ENCODE data around the gene CEBPG. TPM values are rescaled to one million over a fixed set of nuclear protein-coding genes. Genes with fewer than 3 reads are reported as not detected.

The CEBPG gene
- total and polyA plus RNA-seq, 2 donors, result 16.8 to 21.0 TPM

DNA sequence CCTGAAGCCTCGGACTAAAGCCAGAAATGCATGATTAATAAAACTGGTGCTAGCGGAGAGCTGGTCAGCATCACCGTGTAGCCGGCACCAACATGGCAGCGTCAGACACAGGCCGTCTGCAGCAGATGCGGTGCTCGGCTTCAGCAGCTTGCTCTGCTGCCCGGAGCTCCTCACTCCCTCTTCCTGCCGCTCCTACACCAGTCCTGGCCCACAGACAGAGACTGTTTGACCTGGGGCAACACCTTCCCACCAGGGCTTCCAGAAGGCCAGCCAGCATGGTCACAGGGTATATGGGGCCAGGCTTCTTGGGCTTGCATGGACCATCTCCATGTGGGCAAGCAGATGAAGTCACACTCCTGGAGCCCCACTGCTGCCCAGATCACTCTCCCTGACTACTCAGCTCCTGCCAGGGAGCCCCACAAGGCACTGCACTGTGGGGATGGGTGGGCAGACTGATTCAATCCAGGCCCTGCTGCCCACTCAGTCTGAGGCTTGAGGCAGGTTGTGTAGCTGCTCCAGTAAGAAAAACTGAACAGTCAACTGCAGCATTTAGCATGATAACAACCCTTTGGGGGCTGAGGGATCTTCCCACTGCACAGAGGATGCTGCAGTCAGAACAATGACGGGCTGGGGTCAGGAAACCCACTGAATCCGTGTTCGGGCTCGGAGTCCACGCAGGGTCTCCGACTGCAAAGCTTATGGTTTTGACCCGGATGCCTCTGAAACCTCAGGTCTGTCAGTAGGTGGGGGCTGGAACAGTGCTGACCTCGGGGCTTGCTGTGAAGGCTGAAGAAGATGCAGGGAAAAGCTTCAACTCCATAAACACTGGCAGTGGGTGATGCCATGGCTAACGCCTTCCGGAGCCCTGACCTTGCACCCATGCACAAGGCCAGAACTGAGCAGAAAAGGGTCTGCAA lies 45.6 kb downstream of the CEBPG start:
- H3K4me3 ChIP-seq (ENCODE audit: low read length in 2 of 2), result no peak overlapping the region
- DNase-seq (ENCODE audit: low read depth in 6 of 9, low spot score in 9 of 9), result no peak
- no peaks in the 10 kb centered on the region for H3K9me3 ChIP-seq (ENCODE audit: control insufficient read depth in 2 of 2, insufficient read depth in 1 of 2, low read length in 1 of 2)
- no peaks in the 10 kb centered on the region for H3K36me3 ChIP-seq (ENCODE audit: control insufficient read depth in 2 of 2, insufficient read depth in 2 of 2, low read length in 1 of 2)
- H3K27me3 ChIP-seq (ENCODE audit: control insufficient read depth in 2 of 2, insufficient read depth in 1 of 2, low read length in 1 of 2), result no peaks in the 10 kb centered on the region
- H3K27ac ChIP-seq (ENCODE audit: low read depth in 1 of 2, low read length in 1 of 2), result no peak overlapping the region
- H3K4me1 ChIP-seq (ENCODE audit: control insufficient read depth in 2 of 2, insufficient read depth in 2 of 2, low read length in 2 of 2), result no peaks in the 10 kb centered on the region
- WGBS, result 94% methylated on average over 20 of the region's 20 CpGs

DNA sequence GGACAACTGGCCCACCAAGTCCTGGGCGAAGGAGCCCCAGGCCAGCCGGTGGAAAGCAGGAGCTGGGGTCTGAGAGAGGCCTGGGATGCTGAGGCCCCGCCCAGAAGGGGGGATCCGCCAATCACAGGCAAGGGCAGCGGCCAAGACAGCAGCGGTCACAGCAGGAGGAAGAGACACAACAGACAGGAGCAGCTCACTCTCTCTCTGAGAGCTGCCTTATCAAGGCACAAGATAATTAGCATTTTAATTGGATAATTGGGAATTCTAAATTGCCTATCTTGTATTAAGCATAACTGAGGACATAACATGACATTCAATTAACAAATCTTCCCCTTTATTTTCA lies 46.2 kb downstream of the CEBPG start:
- Histone ChIP-seq H3K27ac (ENCODE audit: low read depth in 1 of 2, low read length in 1 of 2) (no peak overlapping the region), H3K4me1 (ENCODE audit: control insufficient read depth in 2 of 2, insufficient read depth in 2 of 2, low read length in 2 of 2) (no peaks in the 10 kb centered on the region), H3K27me3 (ENCODE audit: control insufficient read depth in 2 of 2, insufficient read depth in 1 of 2, low read length in 1 of 2) (no peaks in the 10 kb centered on the region), H3K4me3 (ENCODE audit: low read length in 2 of 2) (no peak overlapping the region), H3K9me3 (ENCODE audit: control insufficient read depth in 2 of 2, insufficient read depth in 1 of 2, low read length in 1 of 2) (no peaks in the 10 kb centered on the region), H3K36me3 (ENCODE audit: control insufficient read depth in 2 of 2, insufficient read depth in 2 of 2, low read length in 1 of 2) (no peaks in the 10 kb centered on the region)
- WGBS, result 84% methylated on average over 6 of the region's 6 CpGs
- DNase-seq (ENCODE audit: low read depth in 6 of 9, low spot score in 9 of 9), result no peak

DNA sequence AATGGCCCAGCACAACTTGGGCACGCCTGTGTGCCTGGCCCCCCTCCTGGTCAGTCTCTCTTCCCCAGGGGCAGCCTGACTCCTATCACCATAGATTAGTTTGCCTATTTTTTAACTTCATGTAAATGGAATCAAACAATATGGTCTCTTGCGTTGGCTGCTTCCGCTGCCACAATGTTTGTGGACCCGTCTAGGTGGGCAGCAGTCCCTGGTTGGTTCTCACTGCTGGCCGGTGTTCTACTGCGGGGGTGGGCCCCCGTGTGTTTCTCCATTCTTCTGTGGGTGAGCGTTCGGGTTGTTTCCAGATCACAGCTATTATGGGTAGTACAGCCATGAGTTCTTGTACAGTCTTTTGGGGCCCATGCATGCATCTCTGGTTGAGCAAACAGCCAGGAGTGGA lies 47.3 kb downstream of the CEBPG start:
- no peaks in the 10 kb centered on the region for H3K36me3 ChIP-seq (ENCODE audit: control insufficient read depth in 2 of 2, insufficient read depth in 2 of 2, low read length in 1 of 2)
- no peaks in the 10 kb centered on the region for H3K9me3 ChIP-seq (ENCODE audit: control insufficient read depth in 2 of 2, insufficient read depth in 1 of 2, low read length in 1 of 2)
- 97% methylated on average over 9 of the region's 9 CpGs for WGBS
- H3K27ac ChIP-seq (ENCODE audit: low read depth in 1 of 2, low read length in 1 of 2), result no peak overlapping the region
- DNase-seq (ENCODE audit: low read depth in 6 of 9, low spot score in 9 of 9), result no peak
- H3K4me1 ChIP-seq (ENCODE audit: control insufficient read depth in 2 of 2, insufficient read depth in 2 of 2, low read length in 2 of 2), result no peaks in the 10 kb centered on the region
- H3K27me3 ChIP-seq (ENCODE audit: control insufficient read depth in 2 of 2, insufficient read depth in 1 of 2, low read length in 1 of 2), result no peaks in the 10 kb centered on the region
- no peak overlapping the region for H3K4me3 ChIP-seq (ENCODE audit: low read length in 2 of 2)

DNA sequence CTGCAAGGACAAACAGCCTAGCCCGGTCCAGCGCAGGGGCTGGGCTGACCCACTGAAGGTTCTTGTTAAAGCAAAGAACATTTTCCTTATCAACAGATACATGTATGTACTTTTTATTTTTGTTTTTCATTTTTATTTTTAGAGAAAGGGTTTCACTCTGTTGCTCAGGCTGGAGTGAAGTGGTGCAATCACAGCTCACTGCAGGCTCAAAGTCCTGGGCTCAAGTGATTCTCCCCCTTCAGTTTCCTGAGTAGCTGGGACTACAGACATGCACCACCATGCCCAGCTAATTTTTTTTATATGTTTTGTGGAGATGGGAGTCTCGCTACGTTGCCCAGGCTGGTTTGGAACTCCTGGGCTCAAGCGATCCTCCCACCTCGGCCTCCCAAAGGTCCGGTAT lies 47.9 kb downstream of the CEBPG start:
- DNase-seq (ENCODE audit: low read depth in 6 of 9, low spot score in 9 of 9), result no peak
- Histone ChIP-seq H3K27ac (ENCODE audit: low read depth in 1 of 2, low read length in 1 of 2) (no peak overlapping the region), H3K36me3 (ENCODE audit: control insufficient read depth in 2 of 2, insufficient read depth in 2 of 2, low read length in 1 of 2) (no peaks in the 10 kb centered on the region), H3K27me3 (ENCODE audit: control insufficient read depth in 2 of 2, insufficient read depth in 1 of 2, low read length in 1 of 2) (no peaks in the 10 kb centered on the region), H3K4me1 (ENCODE audit: control insufficient read depth in 2 of 2, insufficient read depth in 2 of 2, low read length in 2 of 2) (no peaks in the 10 kb centered on the region), H3K4me3 (ENCODE audit: low read length in 2 of 2) (no peak overlapping the region), H3K9me3 (ENCODE audit: control insufficient read depth in 2 of 2, insufficient read depth in 1 of 2, low read length in 1 of 2) (no peaks in the 10 kb centered on the region)
- WGBS, result 90% methylated on average over 7 of the region's 7 CpGs

DNA sequence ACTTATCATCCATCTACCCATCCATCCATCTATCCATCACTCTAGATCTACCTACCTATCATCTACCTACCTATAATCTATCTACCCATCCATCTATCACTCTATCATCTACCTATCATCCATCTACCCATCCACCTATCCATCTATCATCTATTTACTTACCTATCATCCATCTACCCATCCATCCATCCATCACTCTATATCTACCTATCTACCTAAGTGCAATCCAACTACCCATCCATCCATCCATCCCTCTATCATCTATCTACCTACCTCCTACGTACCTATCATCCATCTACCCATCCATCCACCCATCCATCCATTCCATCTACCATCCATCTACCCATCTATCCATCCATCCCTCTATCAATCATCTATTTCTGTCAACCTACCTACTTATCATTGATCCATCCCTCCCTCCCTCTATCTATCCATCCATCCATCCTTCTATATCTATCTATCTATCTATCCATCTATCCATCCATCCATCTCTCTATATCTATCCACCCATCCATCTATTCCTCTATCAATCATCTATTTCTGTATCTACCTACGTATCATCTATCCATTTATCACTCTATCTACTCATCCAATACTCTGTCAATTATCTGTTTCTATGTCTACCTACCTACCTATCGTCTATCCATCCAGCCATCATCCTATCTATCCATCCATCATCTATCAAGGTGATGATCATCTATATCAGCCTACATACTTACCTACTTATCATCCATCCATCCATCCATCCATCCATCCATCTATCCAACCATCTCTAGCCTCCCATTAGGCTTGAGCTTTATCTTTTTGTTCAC lies 49.1 kb downstream of the CEBPG start:
- Histone ChIP-seq H3K27me3 (ENCODE audit: control insufficient read depth in 2 of 2, insufficient read depth in 1 of 2, low read length in 1 of 2) (no peaks in the 10 kb centered on the region), H3K36me3 (ENCODE audit: control insufficient read depth in 2 of 2, insufficient read depth in 2 of 2, low read length in 1 of 2) (no peaks in the 10 kb centered on the region), H3K9me3 (ENCODE audit: control insufficient read depth in 2 of 2, insufficient read depth in 1 of 2, low read length in 1 of 2) (no peaks in the 10 kb centered on the region), H3K4me1 (ENCODE audit: control insufficient read depth in 2 of 2, insufficient read depth in 2 of 2, low read length in 2 of 2) (no peaks in the 10 kb centered on the region), H3K4me3 (ENCODE audit: low read length in 2 of 2) (no peak overlapping the region), H3K27ac (ENCODE audit: low read depth in 1 of 2, low read length in 1 of 2) (no peak overlapping the region)
- DNase-seq (ENCODE audit: low read depth in 6 of 9, low spot score in 9 of 9), result no peak
- 94% methylated on average over 3 of the region's 3 CpGs for WGBS

DNA sequence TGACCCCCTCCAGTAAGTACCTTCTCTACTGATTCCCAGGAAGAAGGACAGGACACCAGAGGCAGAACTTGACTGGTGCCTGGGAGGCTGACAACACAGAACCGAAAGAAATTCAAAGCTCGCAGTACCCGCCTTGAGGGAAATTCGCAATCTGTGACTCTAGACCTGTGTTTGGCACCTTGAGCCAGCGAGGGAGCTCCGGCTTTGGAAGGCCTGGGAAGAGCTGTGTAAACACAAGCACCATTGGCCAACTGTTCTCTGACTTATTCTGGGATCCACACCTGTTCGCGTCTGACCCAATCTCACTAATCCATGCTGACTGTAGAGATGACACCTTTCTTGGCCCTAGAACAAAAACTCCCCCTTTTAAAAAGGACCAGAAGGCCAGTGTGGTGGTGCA lies 50.7 kb downstream of the CEBPG start:
- Histone ChIP-seq H3K4me1 (ENCODE audit: control insufficient read depth in 2 of 2, insufficient read depth in 2 of 2, low read length in 2 of 2) (no peaks in the 10 kb centered on the region), H3K27me3 (ENCODE audit: control insufficient read depth in 2 of 2, insufficient read depth in 1 of 2, low read length in 1 of 2) (no peaks in the 10 kb centered on the region), H3K27ac (ENCODE audit: low read depth in 1 of 2, low read length in 1 of 2) (no peak overlapping the region), H3K9me3 (ENCODE audit: control insufficient read depth in 2 of 2, insufficient read depth in 1 of 2, low read length in 1 of 2) (no peaks in the 10 kb centered on the region), H3K4me3 (ENCODE audit: low read length in 2 of 2) (no peak overlapping the region), H3K36me3 (ENCODE audit: control insufficient read depth in 2 of 2, insufficient read depth in 2 of 2, low read length in 1 of 2) (no peaks in the 10 kb centered on the region)
- WGBS, result 91% methylated on average over 8 of the region's 8 CpGs
- DNase-seq (ENCODE audit: low read depth in 6 of 9, low spot score in 9 of 9), result no peak

DNA sequence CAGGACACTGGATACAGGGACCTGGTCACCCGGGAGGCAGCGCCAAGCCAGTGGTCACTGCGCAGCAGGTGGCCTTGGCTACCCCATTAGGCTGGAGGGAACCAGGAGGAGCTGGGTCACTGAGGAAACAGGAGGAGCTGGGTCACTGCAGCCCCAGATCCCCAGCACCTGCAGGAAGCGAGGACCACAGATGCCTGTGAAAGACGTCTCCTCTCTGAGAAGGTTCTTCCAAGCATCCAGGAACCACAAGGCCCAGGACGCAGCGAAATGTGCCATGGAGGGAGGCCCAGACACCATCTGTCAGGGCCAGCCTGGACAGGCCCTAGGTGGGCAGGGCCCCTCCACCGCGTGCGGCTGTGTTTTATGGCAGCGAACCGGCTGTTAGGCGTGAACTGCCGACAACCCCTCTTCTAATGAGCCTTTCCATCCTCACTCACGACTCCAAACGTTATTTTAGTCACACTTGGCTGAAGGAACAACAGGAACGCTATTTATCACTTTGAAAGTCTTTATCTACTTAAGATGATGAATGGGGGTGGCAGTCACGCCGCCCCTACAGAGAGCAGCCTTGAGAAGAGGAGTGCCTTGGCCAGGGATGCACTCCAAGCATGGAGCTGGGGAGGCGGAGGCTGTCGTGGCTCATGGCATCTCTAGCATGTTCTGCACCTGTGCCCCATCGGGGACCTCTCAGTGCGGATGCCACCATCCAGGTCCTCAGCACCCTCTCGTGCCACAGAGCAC lies 53.3 kb downstream of the CEBPG start:
- H3K27me3 ChIP-seq (ENCODE audit: control insufficient read depth in 2 of 2, insufficient read depth in 1 of 2, low read length in 1 of 2), result no peaks in the 10 kb centered on the region
- H3K36me3 ChIP-seq (ENCODE audit: control insufficient read depth in 2 of 2, insufficient read depth in 2 of 2, low read length in 1 of 2), result no peaks in the 10 kb centered on the region
- no peaks in the 10 kb centered on the region for H3K4me1 ChIP-seq (ENCODE audit: control insufficient read depth in 2 of 2, insufficient read depth in 2 of 2, low read length in 2 of 2)
- H3K9me3 ChIP-seq (ENCODE audit: control insufficient read depth in 2 of 2, insufficient read depth in 1 of 2, low read length in 1 of 2), result no peaks in the 10 kb centered on the region
- H3K27ac ChIP-seq (ENCODE audit: low read depth in 1 of 2, low read length in 1 of 2), result no peak overlapping the region
- whole genome bisulfite sequencing, result 91% methylated on average over 24 of the region's 24 CpGs
- no peak for DNase-seq (ENCODE audit: low read depth in 6 of 9, low spot score in 9 of 9)
- H3K4me3 ChIP-seq (ENCODE audit: low read length in 2 of 2), result no peak overlapping the region

DNA sequence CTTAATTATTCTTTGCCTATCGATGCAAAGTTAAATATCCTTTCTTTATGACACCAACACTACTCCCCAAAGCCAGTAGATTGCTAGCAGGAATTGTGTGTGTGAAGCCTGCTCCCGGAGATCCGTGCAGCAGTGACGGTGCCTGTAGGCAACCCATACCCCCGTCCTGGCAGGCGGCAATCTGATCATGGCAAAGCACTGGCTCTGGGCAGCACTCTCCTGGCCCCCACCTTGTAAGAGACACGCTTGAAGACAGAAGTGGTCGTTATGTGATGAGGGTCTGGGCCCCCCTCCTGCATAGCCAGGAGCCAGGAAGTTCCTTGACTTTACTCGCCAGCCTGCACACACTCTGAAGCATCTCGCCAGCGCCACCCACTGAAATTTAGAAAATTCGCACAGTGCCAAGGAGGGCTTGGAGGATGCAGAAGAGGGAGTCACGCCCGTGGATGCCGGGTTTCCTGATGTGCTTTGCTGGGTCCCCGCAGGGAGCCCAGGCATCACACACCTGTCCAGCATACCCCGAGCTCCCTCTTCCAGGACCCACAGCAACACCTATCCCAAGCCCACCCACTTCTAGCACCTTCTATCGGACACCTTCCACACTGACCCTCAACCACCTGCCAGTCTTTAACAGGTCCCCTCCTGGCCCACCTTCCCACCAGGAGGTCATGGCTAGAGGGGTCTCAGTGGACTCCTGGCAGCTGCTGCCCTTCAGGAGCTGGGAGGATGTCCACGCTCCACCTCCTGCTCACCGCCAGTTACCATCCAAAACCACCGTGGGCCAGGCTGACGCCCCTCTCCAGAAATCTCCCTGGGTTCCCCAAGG lies 54.5 kb downstream of the CEBPG start:
- Histone ChIP-seq H3K27me3 (ENCODE audit: control insufficient read depth in 2 of 2, insufficient read depth in 1 of 2, low read length in 1 of 2) (no peaks in the 10 kb centered on the region), H3K4me1 (ENCODE audit: control insufficient read depth in 2 of 2, insufficient read depth in 2 of 2, low read length in 2 of 2) (no peaks in the 10 kb centered on the region), H3K36me3 (ENCODE audit: control insufficient read depth in 2 of 2, insufficient read depth in 2 of 2, low read length in 1 of 2) (no peaks in the 10 kb centered on the region), H3K4me3 (ENCODE audit: low read length in 2 of 2) (no peak overlapping the region), H3K27ac (ENCODE audit: low read depth in 1 of 2, low read length in 1 of 2) (no peak overlapping the region), H3K9me3 (ENCODE audit: control insufficient read depth in 2 of 2, insufficient read depth in 1 of 2, low read length in 1 of 2) (no peaks in the 10 kb centered on the region)
- WGBS, result 95% methylated on average over 22 of the region's 22 CpGs
- no peak for DNase-seq (ENCODE audit: low read depth in 6 of 9, low spot score in 9 of 9)

Measured in thymus (tissue), 11 donors.